Measurements from ENCODE around the gene FMOD. TPM values are rescaled to one million over a fixed set of nuclear protein-coding genes. Genes with fewer than 3 reads are reported as not detected.
"Not testable (repeated sequence)": the region's sequence is repeated elsewhere in the genome, so short reads cannot be mapped to it uniquely, and the experiment has no call there.

FMOD gene
- total RNA-seq, 4 donors from 2014 or later = 4.3 to 29.9 (median 9.9) TPM

DNA sequence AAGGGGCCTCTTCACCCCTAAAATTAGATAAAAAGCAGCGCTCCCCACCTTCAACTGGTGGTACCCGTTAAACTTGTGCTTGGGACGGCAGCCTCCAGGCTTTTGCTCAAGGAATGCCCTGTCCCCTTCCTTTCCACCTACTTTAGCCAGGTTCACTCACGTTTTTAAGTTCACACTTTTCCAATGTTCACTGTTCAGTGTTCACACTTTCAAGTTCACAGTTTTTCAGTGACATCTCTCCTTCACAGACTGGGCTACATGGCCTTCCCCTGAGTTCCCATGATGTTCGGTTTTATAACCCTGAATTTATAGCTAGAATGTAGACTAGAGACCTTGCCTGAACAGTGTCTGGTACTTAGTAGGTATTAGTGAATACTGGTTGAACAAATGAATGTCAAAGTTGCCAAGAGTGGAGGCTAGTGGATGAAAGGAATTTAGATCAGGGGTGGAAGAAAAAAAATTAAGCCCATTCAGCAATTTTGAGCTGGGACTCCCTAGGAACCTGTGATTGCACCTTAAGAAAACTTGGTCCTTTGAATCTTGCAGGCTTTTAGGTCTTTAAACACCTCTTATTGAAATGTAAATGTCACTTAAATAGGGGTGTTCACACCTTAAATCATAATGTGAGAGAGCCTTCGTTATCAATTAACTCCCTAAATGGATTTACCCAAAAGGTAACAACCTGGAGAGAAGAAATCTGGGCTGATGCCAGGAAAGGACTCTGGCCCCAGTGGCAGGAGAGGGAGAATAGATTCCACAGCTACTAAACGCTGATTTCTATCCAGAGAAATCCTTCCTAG, 33.3 kb downstream of the FMOD start:
- Histone ChIP-seq H3K4me1 (peaks cover 19 to 42% (median 26%) of the 10 kb centered on the region in 3 donors), H3K27me3 (no peaks in the 10 kb centered on the region), H3K36me3 (no peaks in the 10 kb centered on the region), H3K27ac (peak overlapping the region in 2 of 4 donors; percentile 46 to 55), H3K4me3 (no peak overlapping the region), H3K9me3 (no peaks in the 10 kb centered on the region)
- intact Hi-C loops (cut with DNase I) = no loop called here
- TF ChIP-seq POLR2A (IDR thresholded peaks at IDR 0.05) = no peak
- TF ChIP-seq, protein P1, sequence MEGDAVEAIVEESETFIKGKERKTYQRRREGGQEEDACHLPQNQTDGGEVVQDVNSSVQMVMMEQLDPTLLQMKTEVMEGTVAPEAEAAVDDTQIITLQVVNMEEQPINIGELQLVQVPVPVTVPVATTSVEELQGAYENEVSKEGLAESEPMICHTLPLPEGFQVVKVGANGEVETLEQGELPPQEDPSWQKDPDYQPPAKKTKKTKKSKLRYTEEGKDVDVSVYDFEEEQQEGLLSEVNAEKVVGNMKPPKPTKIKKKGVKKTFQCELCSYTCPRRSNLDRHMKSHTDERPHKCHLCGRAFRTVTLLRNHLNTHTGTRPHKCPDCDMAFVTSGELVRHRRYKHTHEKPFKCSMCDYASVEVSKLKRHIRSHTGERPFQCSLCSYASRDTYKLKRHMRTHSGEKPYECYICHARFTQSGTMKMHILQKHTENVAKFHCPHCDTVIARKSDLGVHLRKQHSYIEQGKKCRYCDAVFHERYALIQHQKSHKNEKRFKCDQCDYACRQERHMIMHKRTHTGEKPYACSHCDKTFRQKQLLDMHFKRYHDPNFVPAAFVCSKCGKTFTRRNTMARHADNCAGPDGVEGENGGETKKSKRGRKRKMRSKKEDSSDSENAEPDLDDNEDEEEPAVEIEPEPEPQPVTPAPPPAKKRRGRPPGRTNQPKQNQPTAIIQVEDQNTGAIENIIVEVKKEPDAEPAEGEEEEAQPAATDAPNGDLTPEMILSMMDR (IDR thresholded peaks at IDR 0.05) = no peak
- no peak for DNase-seq
- WGBS, 2 donors = 88 to 93% methylated on average over 7 of the region's 7 CpGs

DNA sequence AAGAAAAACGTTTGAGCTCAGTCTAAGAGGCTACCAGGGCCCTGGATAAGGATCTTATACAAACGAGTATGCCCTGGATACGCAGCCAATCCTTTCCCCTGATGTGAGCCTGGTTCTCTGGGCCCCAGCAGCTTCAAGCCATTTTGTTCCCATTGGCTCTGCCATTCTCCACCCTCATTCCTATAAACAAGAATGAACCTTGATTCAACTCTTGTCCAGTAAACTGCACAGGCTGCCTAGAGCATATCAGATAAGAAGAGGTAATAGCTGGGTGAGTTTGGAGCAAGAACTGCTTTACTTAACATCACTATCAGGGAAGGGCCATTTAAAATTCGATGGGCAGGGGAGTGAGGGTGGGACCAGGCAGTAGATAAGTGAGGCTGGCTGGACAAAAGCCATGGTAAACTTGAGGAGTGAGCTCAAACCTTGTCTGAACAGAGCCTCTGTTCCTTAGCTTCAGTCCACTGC, 34.3 kb downstream of the FMOD start:
- H3K27me3 ChIP-seq = no peaks in the 10 kb centered on the region
- no peak overlapping the region for H3K4me3 ChIP-seq
- H3K4me1 ChIP-seq = peaks cover 11 to 35% (median 20%) of the 10 kb centered on the region in 3 donors
- H3K36me3 ChIP-seq = no peaks in the 10 kb centered on the region
- TF ChIP-seq POLR2A (IDR thresholded peaks at IDR 0.05) = no peak
- TF ChIP-seq, protein P1 (IDR thresholded peaks at IDR 0.05) = no peak
- peak overlapping the region in 2 of 4 donors; percentile 46 to 55 for H3K27ac ChIP-seq
- DNase-seq = no peak
- WGBS, 2 donors = 34 to 59% methylated on average over 4 of the region's 4 CpGs
- intact Hi-C loops (cut with DNase I) = no loop called here
- H3K9me3 ChIP-seq = no peaks in the 10 kb centered on the region

DNA sequence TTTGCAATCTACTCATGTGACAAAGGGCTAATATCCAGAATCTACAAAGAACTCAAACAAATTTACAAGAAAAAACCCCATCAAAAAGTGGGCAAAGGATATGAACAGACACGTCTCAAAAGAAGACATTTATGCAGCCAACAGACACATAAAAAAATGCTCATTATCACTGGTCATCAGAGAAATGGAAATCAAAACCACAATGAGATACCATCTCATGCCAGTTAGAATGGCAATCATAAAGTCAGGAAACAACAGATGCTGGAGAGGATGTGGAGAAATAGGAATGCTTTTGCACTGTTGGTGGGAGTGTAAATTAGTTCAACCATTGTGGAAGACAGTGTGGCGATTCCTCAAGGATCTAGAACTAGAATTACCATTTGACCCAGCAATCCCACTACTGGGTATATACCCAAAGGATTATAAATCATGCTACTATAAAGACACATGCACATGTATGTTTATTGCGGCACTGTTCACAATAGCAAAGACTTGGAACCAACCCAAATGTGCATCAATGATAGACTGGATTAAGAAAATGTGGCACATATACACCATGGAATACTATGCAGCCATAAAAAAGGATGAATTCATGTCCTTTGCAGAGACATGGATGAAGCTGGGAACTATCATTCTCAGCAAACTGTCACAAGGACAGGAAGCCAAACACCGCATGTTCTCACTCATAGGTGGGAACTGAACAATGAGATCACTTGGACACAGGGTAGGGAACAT, 36.7 kb downstream of the FMOD start:
- intact Hi-C loops (cut with DNase I); H3K4me3 ChIP-seq; H3K27ac ChIP-seq; DNase-seq; H3K9me3 ChIP-seq; H3K27me3 ChIP-seq: not testable (repeated sequence)
- WGBS, 2 donors = 83 to 90% methylated on average over 4 of the region's 4 CpGs
- Histone ChIP-seq H3K4me1 (peaks cover 0 to 37% (median 15%) of the 10 kb centered on the region in 3 donors), H3K36me3 (peaks cover 0 to 19% (median 0%) of the 10 kb centered on the region in 3 donors)

DNA sequence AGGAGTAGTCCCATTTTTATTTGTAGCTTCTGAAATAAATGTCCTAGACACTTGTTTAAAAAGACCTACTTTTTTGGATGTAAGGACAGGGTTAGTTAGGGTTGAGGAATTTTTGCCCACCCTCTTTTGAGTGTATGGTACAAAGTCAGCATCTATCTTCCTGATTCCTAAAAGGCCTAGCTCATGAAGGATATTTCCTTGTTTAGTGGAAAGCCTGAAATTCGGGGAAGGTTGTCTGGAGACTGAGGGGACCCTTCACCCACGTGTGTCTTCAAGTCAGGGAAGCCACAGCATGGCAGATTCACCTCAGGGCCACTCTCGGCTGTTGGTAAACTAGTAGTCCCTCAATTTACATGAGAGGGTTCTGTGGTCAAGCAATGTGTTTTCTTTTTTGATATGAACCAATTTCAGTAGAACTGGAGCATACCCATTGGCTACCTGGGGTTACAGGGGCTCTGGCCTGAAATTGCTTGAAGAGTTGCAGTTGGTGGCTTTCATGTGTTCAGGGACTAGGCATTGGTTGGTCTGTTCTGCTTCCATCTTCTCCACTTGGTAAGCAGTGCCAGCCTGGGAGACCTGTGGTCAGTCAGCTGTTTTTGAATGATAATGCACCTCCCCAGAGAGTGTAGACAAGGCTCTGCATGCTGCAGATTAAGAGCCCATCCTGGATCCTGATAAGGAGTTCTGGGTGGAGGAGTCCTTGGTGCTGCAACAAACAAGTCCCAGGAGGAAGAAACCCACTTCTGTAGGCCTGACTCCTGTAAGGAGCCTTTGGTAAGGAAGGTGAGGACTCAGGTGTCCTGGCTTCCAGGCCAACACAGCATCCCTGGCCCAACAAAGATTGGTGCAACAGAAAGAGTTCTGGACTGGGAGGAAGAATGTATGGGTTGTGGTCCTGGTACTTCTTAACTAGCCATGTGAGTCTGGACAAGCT, 39.3 kb downstream of the FMOD start:
- intact Hi-C loops (cut with DNase I) = no loop called here
- peak in 1 of 4 donors; percentile 14 for TF ChIP-seq POLR2A (IDR thresholded peaks at IDR 0.05)
- TF ChIP-seq, protein P1 (IDR thresholded peaks at IDR 0.05) = no peak
- no peaks in the 10 kb centered on the region for H3K9me3 ChIP-seq
- WGBS, 2 donors = 72 to 90% methylated on average over 2 to 3 of the region's 3 CpGs
- no peak for DNase-seq
- peaks cover 22 to 55% (median 32%) of the 10 kb centered on the region in 3 donors for H3K4me1 ChIP-seq
- H3K36me3 ChIP-seq = peaks cover 5 to 43% (median 11%) of the 10 kb centered on the region in 3 donors
- H3K27me3 ChIP-seq = no peaks in the 10 kb centered on the region
- H3K4me3 ChIP-seq = no peak overlapping the region
- H3K27ac ChIP-seq = peak overlapping the region in 1 of 4 donors; percentile 22

DNA sequence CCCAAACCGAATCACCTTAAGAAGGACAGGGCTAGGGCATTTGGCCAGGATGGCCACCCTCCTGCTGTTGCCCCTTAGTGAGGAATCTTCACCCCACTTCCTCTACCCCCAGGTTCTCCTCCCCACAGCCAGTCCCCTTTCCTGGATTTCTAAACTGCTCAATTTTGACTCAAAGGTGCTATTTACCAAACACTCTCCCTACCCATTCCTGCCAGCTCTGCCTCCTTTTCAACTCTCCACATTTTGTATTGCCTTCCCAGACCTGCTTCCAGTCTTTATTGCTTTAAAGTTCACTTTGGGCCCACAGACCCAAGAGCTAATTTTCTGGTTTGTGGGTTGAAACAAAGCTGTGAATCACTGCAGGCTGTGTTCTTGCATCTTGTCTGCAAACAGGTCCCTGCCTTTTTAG, 42.0 kb downstream of the FMOD start:
- intact Hi-C loops (cut with DNase I) = loop anchor here (5.0 kb wide), 1 partner anchor 37 kb away; no protein-coding TSS in a partner anchor

More for the DNA sequence above, 42.0 kb downstream of the FMOD start:
- TF ChIP-seq, protein P1 (IDR thresholded peaks at IDR 0.05) = no peak
- no peak for TF ChIP-seq POLR2A (IDR thresholded peaks at IDR 0.05)
- peaks cover 31 to 64% (median 35%) of the 10 kb centered on the region in 3 donors for H3K4me1 ChIP-seq
- H3K36me3 ChIP-seq = peaks cover 5 to 43% (median 11%) of the 10 kb centered on the region in 3 donors
- H3K9me3 ChIP-seq = no peaks in the 10 kb centered on the region
- peak overlapping the region in 2 of 4 donors; percentile 88 to 96 for H3K4me3 ChIP-seq
- DNase-seq = no peak
- peak overlapping the region in 3 of 4 donors; percentile 72 to 99 (median 99) for H3K27ac ChIP-seq
- H3K27me3 ChIP-seq = no peaks in the 10 kb centered on the region
- 33 to 69% methylated on average over 1 of the region's 1 CpG for WGBS, 2 donors
